HUDEP-2 (cell line): Measurements from ENCODE around the gene UGT2B15.
"Not testable (repeated sequence)": the region's sequence is repeated elsewhere in the genome, so short reads cannot be mapped to it uniquely, and the experiment has no call there.

Source experiments
- DNase-seq, 76 experiments: peaks; one replicate each; lab custom pipeline; 2025; ENCODE audit not compliant: unreplicated experiment in 76 of 76; lab: John Stamatoyannopoulos, UW

The UGT2B15 gene

DNA sequence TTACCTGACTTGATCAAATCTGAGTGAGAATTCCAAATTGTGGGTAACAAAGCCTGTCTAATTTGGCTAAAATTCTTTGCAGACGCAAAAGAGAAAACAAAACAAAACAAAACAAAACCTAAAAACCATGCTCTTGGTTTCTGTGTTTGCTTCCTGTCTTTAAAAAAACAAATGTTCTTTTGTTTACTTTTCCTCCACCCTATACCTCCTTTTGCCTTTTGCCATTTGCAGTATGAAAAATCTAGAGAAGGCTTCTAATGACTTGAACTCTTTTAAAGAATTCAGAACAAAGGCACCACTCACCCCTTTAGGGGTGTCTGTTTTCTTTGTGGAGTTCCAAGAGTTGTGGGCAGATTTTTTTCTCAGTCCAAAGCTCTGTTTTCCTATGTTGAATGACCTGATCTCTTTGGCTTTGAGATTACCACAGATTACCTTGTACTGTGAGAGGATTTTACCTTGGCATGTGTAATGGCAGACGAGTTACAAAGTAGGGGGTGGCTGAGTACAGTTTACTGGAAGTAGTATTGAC, 13.9 kb downstream of the UGT2B15 start:
- DNase-seq, result not testable (repeated sequence)

DNA sequence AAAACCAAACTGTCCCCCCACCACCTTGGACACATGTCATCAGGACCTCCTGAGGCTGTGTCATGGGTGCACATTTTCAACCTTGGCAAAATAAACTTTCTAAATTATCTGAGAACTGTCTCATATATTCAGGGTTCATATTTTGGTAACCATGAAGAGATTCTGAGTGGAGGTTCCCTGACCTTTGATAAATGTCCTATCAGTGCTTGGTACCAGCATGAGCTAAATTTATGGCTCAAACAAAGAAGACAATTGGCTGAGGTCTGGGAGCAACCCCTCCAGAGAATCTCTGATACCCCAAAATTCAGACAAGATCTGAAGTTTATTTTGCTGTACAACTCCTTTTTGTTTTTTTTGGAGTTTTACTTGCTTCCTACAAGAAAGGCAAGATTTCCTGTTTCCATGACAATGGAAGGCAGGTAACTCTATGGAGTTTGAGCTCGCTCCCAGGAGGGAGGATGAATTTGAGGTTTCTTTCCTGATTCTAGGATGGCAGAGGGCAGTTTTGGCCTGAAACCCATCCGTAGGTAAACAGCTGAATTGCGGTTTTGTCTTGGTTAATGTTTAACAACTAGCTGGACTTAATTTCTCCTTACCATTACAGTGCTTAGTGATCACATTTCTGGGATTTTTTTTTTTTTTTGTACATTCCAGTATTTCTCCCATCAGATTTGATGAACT, 14.5 kb downstream of the UGT2B15 start:
- no peak for DNase-seq

DNA sequence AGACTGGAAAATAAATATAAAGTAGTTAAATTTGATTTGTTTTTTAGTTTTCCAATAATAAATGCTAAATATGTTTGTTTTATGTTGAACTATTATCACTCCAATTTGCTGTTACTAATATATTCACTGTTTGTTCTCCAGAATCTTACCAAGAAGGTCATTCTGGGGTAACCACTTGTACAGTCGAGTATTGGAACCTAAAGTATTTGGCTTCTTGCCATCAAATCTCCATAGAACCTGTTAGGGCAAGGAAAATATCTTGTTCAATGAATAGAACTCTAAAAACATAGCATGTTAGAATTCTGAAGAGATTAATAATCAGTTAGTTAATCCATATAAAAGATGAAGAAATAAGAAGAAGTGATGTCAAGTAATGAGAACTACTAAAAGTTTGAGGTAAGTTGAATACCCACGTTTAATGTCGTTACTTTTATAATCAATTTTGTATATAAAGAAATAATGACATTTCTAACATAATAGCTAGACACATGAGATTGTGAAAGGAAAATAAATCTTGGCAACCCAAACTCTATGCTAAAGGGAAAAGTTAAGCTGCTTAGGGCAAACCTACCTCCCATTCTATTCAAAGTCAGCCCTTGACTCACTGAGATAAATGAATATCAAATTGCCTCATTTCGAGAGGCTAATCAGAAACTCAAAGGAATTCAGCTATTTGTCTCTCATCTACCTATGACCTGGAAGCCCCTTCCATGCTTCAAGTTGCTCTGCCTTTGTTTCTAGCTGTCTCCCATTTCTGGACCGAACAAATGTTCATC, 15.3 kb downstream of the UGT2B15 start:
- DNase-seq, result no peak

DNA sequence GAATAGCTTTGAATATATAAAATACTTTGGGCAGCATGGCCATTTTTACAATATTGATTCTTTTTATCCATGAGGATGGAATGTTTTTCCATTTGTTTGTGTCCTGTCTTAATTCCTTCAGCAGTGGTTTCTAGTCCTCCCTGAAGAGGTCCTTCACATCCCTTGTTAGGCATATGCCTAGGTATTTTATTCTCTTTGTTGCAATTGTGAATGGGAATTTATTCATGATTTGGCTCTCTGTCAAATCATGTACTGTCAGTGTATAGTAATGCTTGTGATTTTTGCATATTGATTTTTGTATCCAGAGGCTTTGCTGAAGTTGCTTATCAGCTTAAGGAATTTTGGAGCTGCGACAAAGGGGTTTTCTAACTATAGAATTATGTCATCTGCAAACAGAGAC, 18.5 kb downstream of the UGT2B15 start:
- no peak for DNase-seq

DNA sequence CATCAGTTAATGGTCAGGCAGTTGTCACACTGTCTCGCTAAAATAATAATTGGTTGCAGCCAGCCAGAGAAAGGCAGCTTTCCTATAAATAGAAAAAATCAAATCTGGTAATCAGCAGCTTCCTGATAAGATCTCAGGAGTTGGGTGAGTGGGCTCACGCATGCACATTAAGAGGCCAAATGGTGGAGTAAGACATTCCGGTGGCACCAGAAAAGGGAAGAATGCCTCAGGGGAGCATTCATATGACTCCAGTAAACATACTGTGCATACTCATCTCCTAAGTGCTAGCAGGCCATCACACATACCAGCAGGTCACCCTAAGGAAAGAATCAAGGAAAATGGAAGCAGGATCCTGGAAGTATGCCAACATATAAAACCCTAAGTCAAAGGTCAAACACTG, 40.1 kb downstream of the UGT2B15 start:
- no peak for DNase-seq

DNA sequence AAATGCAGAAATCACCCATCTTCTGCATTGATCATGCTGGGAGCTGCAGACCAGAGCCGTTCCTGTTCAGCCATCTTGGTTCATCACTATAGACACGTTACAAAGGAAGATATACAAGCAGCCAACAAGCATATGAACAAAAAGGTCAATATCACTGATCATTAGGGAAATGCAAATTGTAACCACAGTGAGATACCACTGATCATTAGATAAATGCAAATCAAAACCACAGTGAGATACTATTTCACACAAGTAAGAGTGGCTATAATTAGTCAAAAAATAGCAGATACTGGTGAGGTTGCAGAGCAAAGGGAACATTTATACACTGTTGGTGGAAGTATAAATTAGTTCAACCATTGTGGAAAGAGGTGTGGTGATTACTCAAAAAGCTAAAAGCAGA, 47.7 kb downstream of the UGT2B15 start:
- DNase-seq, result not testable (repeated sequence)

DNA sequence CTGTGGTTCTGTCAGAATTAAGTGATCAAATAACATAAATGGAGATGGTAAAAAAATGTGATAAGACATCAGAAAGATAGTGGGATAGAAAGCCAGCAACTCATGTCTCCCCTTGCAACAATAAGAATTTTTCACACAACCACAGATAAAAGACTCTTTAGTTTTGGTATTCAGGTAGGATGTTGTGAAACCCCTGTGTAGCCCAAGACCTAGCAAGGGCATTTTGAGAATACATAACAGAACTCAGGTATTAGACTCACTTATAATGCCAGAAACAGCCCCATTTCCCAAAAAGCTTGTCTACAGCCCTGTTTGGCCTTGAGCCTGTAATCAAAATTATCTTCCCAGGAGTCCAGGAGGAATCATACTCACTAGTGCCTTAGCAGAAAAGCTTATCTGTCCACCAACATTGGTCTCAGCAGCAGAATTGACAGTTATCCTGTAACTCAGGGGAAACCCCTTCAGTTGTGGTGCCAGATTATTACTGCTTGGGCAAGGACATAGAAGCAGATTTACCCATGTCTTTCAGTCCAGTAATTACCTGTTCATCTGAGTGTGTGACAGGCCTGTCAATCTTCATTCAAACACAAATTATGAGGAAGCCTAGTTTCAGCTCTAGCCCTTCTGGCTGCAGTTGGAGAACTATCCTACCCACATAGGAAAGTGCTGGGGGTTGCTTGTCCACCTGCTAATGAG, 53.3 kb downstream of the UGT2B15 start:
- no peak for DNase-seq

DNA sequence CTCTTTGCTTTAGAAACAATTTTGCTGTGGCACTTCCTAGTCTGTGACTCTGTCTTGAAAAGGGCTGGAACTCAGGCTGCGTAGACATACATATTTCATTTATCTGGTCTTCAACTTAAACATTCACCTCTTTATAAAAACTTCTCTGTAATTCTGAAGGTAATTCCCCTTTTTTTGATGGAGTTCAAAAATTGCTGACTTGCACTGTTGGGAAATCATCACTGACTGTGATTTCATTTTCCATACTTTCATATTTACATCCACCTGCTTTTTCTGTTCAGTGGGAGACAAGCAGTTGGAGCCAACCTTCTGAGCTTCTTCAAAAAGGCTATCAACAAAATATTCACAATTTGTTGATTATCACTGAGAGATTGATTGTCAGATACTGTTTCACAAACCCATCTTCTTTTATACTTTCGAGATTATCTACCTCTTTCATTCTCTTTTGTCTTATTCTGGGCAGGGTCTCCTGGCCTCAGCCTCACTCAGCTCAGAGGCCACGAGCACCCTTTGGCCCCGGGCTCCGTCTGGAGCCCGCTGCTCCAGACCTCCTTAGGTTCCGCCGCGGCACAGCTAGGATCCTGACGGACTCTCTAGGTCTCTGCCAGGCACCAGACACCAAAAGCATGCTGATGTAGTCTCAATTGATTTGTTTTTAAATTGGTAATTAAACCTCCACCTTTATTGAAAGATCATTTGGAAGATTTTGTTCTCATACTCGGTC, 54.6 kb downstream of the UGT2B15 start:
- DNase-seq, result no peak

DNA sequence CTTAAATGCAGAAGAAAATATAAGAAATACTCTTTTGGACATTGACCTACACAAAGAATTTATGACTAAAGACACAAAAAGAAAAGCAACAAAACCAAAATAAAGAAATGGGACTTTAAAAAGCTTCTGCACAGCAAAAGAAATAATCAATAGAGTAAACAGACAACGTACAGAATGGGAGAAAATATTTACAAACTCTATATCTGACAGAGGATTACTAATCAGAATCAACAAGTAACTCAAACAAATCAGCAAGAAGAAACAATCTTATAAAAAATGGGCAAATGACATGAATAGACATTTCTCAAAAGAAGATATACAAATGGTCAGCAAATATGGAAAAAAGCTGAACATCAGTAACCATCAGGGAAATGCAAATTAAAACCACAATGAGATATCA, 56.7 kb downstream of the UGT2B15 start:
- DNase-seq, result no peak

DNA sequence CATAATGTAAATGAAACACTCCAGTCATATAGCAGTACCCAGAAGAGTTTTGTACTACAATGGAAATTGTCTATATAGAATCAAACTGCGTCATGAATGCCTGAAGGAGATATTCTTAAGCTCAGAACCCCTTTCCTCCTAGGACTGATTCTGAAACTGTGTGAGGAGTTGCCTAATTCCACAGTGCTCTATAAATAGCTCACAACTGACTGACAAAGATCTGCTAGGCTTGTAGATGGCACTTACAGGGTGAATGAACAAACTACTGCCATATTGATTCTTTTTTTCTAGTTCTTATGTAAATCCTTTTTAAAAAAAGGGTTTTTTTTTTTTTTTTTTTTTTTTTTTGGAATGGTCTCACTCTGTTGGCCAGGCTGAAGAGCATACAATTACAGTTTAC, 64.2 kb downstream of the UGT2B15 start:
- DNase-seq, result no peak

DNA sequence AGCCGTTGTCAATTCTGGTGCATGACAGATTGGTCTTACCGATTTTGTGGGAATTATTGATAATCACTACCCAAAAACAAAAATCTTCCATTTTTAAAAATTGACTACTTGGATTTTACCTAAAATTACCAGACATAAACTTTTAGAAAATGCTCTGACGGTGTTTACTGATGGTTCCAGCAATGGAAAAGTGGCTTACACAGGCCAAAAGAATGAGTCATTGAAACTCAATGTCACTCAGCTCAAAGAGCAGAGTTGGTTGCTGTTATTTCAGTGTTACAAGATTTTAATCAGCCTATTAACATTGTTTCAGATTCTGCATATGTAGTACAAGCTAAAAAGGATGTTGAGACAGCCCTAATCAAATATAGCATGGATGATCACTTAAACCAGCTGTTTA, 71.3 kb downstream of the UGT2B15 start:
- DNase-seq, result no peak

DNA sequence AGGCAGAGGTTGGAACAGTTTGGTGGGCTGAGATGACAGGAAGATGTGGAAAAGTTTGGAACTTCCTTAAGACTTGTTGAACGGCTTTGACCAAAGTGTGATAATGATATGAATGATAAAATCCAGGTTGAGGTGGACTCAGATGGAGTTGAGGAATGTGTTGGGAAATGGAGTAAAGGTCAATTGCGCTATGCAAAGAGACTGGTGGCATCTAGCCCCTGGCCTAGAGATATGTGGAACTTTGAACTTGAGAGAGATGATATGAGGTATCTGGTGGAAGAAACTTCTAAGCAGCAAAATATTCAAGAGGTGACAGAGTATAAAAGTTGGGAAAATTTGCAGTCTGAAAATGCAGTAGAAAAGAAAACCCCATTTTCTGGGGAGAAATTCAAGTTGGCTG, 73.0 kb downstream of the UGT2B15 start:
- no peak for DNase-seq
